IPS-NIHi7 (cell line): Measurements from ENCODE around the gene KLK3.

Source experiments
- DNase-seq: peaks from one replicate; pipeline ENCODE4 v3.0.0; 2012; ENCODE audit warnings: mixed read lengths; ENCODE audit errors: extremely low spot score

The KLK3 gene

GRCh38 chr19:50831026-50831396 lies 23.7 kb upstream of the KLK3 start:
- DNase-seq: no peak

GRCh38 chr19:50832666-50833065 lies 22.0 kb upstream of the KLK3 start:
- DNase-seq: no peak

- DNase-seq: no peak
Observed at GRCh38 chr19:50833117-50833801, 21.5 kb upstream of the KLK3 start, which contains the start of gene KLK15. TSS of gene KLK15 (minus strand) at chr19:50833574. CDS start at chr19:50831492, 2,082 bp downstream.

GRCh38 chr19:50833802-50834167 lies 20.9 kb upstream of the KLK3 start:
- no peak for DNase-seq

GRCh38 chr19:50835103-50835784 lies 19.5 kb upstream of the KLK3 start:
- peak; percentile 43 for DNase-seq

GRCh38 chr19:50835785-50836542 lies 18.8 kb upstream of the KLK3 start:
- DNase-seq: peak; percentile 92

GRCh38 chr19:50836543-50837195 lies 18.0 kb upstream of the KLK3 start:
- no peak for DNase-seq

- DNase-seq: no peak
Observed at GRCh38 chr19:50837300-50837699, 17.4 kb upstream of the KLK3 start.

- peak; percentile 64 for DNase-seq
Observed at GRCh38 chr19:50838239-50838638, 16.5 kb upstream of the KLK3 start.

GRCh38 chr19:50839712-50840655 lies 14.7 kb upstream of the KLK3 start:
- DNase-seq: no peak

- DNase-seq: no peak
Observed at GRCh38 chr19:50842130-50842529, 12.6 kb upstream of the KLK3 start.

- no peak for DNase-seq
Observed at GRCh38 chr19:50843205-50843604, 11.5 kb upstream of the KLK3 start.

GRCh38 chr19:50843701-50844221 lies 11.0 kb upstream of the KLK3 start:
- no peak for DNase-seq

GRCh38 chr19:50844296-50844935 lies 10.3 kb upstream of the KLK3 start:
- DNase-seq: no peak

GRCh38 chr19:50850738-50851137 lies 4.0 kb upstream of the KLK3 start:
- DNase-seq: no peak

- no peak for DNase-seq
Observed at GRCh38 chr19:50851620-50852019, 3.1 kb upstream of the KLK3 start.

GRCh38 chr19:50857366-50857765 lies 2.7 kb downstream of the KLK3 start:
- no peak for DNase-seq

- peak; percentile 49 for DNase-seq
Observed at GRCh38 chr19:50858886-50859285, 4.2 kb downstream of the KLK3 start.

- DNase-seq: no peak
Observed at GRCh38 chr19:50859849-50860248, 5.1 kb downstream of the KLK3 start.

GRCh38 chr19:50861010-50861409 lies 6.3 kb downstream of the KLK3 start:
- DNase-seq: no peak
